Adipocyte (in vitro differentiated cells): ENCODE data around the gene ANTXR1.

Experiments used
- DNase-seq: peaks from one replicate; pipeline ENCODE4 v3.0.0-alpha.2; 2015; ENCODE audit warnings: low read depth
- H3K27me3 ChIP-seq: replicated peaks from 2 replicates; pipeline ENCODE4 v1.7.0; 2013; ENCODE audit warnings: mild to moderate bottlenecking, low read length, moderate library complexity; ENCODE audit not compliant: control insufficient read depth, insufficient read depth
- H3K36me3 ChIP-seq: 2 replicates; pipeline ENCODE4 v1.7.0; 2013; ENCODE audit warnings: low read length, mild to moderate bottlenecking, moderate library complexity; ENCODE audit not compliant: control insufficient read depth, insufficient read depth, severe bottlenecking
- H3K4me1 ChIP-seq: 2 replicates; pipeline ENCODE4 v1.7.0; 2013; ENCODE audit warnings: mild to moderate bottlenecking, low read length, moderate library complexity; ENCODE audit not compliant: control insufficient read depth, insufficient read depth
- H3K4me3 ChIP-seq: 2 replicates; pipeline ENCODE4 v1.7.0; 2013; ENCODE audit warnings: mild to moderate bottlenecking, low read length, moderate library complexity
- H3K9ac ChIP-seq: 2 replicates; pipeline ENCODE4 v1.7.0; 2013; ENCODE audit warnings: mild to moderate bottlenecking, low read length, moderate library complexity
- H3K9me3 ChIP-seq: 2 replicates; pipeline ENCODE4 v1.7.0; 2013; ENCODE audit warnings: mild to moderate bottlenecking, low read length, moderate library complexity; ENCODE audit not compliant: control insufficient read depth

ANTXR1 gene

DNA sequence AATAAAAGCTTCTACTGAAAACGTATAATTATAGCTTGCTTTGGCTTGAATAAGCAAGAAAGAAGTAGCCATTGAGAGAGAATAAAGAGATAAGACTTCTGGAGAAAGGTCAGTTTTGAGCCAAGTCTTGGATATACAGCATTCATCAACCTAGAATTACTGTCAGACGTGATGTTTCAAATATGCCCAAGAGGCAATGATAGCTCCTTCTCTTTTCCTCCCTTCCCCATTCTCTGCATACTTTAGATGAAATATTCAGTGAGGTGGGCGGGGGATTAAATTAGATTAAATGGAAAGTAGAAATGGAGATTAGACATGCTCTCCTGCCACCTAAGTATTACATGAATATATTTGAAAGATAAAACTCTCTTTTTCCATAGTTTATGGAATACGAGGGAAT is 8.7 kb downstream of the ANTXR1 start:
- H3K4me1 ChIP-seq, result peaks cover 32% of the 10 kb centered on the region
- H3K9ac ChIP-seq, result no peak overlapping the region
- H3K36me3 ChIP-seq, result no peaks in the 10 kb centered on the region
- no peaks in the 10 kb centered on the region for H3K9me3 ChIP-seq
- H3K27me3 ChIP-seq, result no peaks in the 10 kb centered on the region
- no peak for DNase-seq
- no peak overlapping the region for H3K4me3 ChIP-seq

GRCh38 chr2:69022548-69022947 is 9.6 kb downstream of the ANTXR1 start:
- Histone ChIP-seq H3K9ac (no peak overlapping the region), H3K9me3 (no peaks in the 10 kb centered on the region), H3K27me3 (no peaks in the 10 kb centered on the region), H3K4me3 (no peak overlapping the region), H3K36me3 (no peaks in the 10 kb centered on the region), H3K4me1 (peaks cover 24% of the 10 kb centered on the region)
- DNase-seq, result no peak

- Histone ChIP-seq H3K9me3 (no peaks in the 10 kb centered on the region), H3K36me3 (no peaks in the 10 kb centered on the region), H3K4me3 (no peak overlapping the region), H3K9ac (no peak overlapping the region), H3K27me3 (no peaks in the 10 kb centered on the region), H3K4me1 (peaks cover 23% of the 10 kb centered on the region)
- DNase-seq, result no peak
Measured at GRCh38 chr2:69023236-69023635, 10.3 kb downstream of the ANTXR1 start.

DNA sequence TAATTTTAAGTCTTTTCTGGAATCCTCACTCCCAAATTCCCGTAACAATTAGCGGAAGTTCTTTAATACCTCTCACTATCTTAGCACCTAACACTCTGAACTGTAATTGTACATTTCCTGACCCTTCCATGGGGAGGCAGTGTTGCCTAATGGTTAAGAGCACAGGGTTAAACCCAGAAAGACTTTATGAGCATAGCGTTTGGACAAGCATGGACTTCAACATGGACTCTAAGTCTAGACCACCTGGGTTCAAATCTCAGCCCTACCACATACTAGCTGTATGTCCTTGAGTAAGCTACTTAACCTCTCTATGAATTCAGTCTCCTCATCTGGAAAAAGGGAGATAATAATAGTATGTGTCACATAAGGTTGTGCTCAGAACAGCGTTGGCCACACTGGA is 13.0 kb downstream of the ANTXR1 start:
- no peaks in the 10 kb centered on the region for H3K27me3 ChIP-seq
- no peak overlapping the region for H3K4me3 ChIP-seq
- H3K36me3 ChIP-seq, result no peaks in the 10 kb centered on the region
- peak; percentile 25 for DNase-seq
- H3K9me3 ChIP-seq, result no peaks in the 10 kb centered on the region
- H3K4me1 ChIP-seq, result peaks cover 10% of the 10 kb centered on the region
- H3K9ac ChIP-seq, result no peak overlapping the region

DNA sequence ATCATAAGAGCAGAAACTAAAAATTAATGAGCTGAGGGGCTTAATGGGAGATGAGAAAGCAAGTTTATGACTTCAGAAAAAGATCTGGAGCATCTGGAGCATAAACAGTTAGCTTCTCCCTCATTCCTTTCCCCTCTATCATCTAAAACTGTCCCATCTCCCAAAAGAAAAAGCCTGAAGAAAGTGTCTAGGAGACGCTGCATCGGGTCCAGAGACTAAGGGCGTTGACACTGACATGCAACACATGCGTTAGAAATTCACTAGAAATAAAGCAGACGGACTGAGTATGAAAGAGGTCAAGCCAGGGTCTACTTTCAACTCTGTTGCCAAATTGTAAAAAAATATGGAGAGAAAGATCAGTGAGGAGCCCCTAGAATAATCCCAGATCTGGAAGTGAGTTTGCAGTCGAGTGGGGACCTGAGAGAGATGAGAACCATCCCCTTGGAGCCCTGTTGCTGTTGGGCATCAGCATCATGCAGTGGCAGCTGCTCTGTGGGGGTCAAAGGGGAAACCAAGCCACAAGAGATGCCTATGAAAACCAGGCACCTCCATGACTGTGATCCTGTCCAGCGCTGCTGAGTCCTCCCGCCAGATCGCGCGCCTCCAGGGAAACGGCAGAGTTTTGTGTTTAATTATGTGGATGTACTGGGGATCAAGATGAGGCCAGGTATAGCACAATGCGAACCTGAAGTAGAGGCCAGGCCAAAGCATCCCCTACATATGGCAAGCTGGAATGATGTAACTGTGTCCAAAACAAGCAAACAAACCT is 13.9 kb downstream of the ANTXR1 start:
- DNase-seq, result no peak
- H3K9ac ChIP-seq, result no peak overlapping the region
- no peaks in the 10 kb centered on the region for H3K36me3 ChIP-seq
- H3K4me1 ChIP-seq, result peaks cover 11% of the 10 kb centered on the region
- no peaks in the 10 kb centered on the region for H3K9me3 ChIP-seq
- H3K27me3 ChIP-seq, result no peaks in the 10 kb centered on the region
- no peak overlapping the region for H3K4me3 ChIP-seq

DNA sequence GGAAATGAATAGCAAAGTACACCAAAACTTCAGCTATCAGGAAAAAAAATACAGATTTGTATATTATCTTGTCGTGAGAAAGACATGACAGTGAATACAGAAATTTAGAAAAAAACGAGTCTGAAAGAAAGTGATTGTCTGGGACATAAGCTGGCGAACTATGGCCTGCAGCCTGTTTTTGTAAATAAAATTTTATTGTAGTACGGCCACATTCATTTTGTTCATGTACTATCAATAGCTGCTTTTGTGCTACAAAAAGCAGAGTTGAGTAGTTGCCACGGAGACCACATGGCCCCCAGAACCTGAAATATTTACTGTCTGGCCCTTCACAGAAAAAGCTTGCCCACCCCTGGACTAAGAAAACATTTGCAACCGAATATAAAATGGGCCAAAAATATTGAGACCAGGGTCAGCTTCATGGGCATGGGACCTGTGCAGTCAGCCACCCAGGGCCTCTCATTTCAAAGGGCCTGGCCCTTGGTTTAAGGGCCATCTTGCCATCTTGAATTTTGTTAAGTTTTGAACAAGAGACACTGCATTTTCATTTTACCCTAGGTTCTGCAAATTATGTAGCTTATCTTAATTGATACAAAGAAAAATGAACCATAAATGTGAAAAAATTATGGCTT is 17.9 kb downstream of the ANTXR1 start:
- Histone ChIP-seq H3K4me3 (no peak overlapping the region), H3K9ac (no peak overlapping the region), H3K9me3 (no peaks in the 10 kb centered on the region), H3K4me1 (peaks cover 31% of the 10 kb centered on the region), H3K36me3 (no peaks in the 10 kb centered on the region), H3K27me3 (no peaks in the 10 kb centered on the region)
- no peak for DNase-seq

- peaks cover 28% of the 10 kb centered on the region for H3K4me1 ChIP-seq
- DNase-seq, result peak; percentile 54
Measured at GRCh38 chr2:69031466-69031865, 18.5 kb downstream of the ANTXR1 start.

DNA sequence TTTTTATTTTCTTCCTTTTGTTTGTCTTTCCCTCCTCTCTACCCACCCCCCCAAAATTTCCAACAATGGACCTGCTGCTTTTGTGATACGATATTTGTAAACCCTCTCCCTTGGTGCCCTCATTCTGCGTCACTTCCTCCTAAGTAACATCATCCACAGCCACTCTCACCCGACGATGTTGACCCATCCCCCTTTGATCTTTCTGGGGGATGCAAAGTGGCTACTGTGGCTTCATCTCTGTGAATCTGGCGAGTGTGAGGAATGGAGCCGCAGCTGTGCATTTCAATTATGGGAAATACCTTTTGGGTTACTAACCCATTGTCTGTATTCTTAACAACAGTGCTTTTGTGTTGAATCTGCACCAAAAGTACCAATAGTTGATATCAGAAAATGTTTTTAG is 19.4 kb downstream of the ANTXR1 start:
- Histone ChIP-seq H3K4me1 (peaks cover 28% of the 10 kb centered on the region), H3K36me3 (no peaks in the 10 kb centered on the region), H3K9me3 (no peaks in the 10 kb centered on the region), H3K4me3 (no peak overlapping the region), H3K9ac (no peak overlapping the region), H3K27me3 (no peaks in the 10 kb centered on the region)
- DNase-seq, result no peak

More at GRCh38 chr2:69031466-69031865, 18.5 kb downstream of the ANTXR1 start:
- H3K27me3 ChIP-seq, result no peaks in the 10 kb centered on the region
- H3K9ac ChIP-seq, result no peak overlapping the region
- H3K9me3 ChIP-seq, result no peaks in the 10 kb centered on the region
- no peaks in the 10 kb centered on the region for H3K36me3 ChIP-seq
- H3K4me3 ChIP-seq, result no peak overlapping the region

DNA sequence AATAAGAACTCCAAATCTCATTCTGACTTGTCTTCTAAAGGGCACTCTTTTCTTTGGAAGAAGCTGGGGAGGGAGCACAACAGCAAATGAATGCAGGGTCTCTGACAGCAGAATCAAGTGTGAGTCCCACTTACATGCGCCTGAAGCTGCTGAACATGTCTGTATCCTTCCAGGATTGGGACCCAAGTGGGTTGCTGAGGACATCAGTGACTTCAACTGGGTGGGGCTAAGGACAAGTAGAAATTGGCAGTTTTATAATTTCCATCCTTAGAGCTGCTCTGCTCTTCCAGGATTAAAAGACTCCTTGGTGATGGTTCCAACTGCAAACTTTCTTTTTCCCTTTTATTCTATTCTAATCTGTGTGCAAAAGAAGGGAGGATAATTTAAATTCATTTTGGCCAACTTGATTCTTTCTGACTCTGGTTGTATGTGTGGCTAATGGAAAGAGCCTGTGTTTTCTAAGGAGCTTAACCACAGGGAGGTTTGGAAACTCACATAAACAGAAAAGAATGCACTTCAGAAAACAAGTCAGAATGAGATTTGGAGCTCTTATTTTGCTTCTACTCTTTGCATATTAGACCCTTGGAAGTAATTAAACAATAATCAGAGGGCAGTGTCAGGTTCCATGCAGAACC is 20.6 kb downstream of the ANTXR1 start:
- Histone ChIP-seq H3K4me3 (no peak overlapping the region), H3K4me1 (peaks cover 28% of the 10 kb centered on the region), H3K9ac (no peak overlapping the region), H3K27me3 (no peaks in the 10 kb centered on the region), H3K9me3 (no peaks in the 10 kb centered on the region), H3K36me3 (no peaks in the 10 kb centered on the region)
- peak; percentile 70 for DNase-seq

- H3K9me3 ChIP-seq, result no peaks in the 10 kb centered on the region
- DNase-seq, result peak; percentile 24
- no peak overlapping the region for H3K4me3 ChIP-seq
- no peak overlapping the region for H3K9ac ChIP-seq
- no peaks in the 10 kb centered on the region for H3K27me3 ChIP-seq
- H3K36me3 ChIP-seq, result no peaks in the 10 kb centered on the region
- peaks cover 28% of the 10 kb centered on the region for H3K4me1 ChIP-seq
Measured at GRCh38 chr2:69034122-69034521, 21.1 kb downstream of the ANTXR1 start.

- no peaks in the 10 kb centered on the region for H3K36me3 ChIP-seq
- DNase-seq, result no peak
- H3K4me1 ChIP-seq, result peaks cover 28% of the 10 kb centered on the region
- H3K9ac ChIP-seq, result no peak overlapping the region
- no peaks in the 10 kb centered on the region for H3K27me3 ChIP-seq
- no peaks in the 10 kb centered on the region for H3K9me3 ChIP-seq
- H3K4me3 ChIP-seq, result no peak overlapping the region
Measured at GRCh38 chr2:69034845-69035244, 21.9 kb downstream of the ANTXR1 start.
